WTC11 (cell line): ENCODE data around the gene AGPAT3. TPM values are rescaled to one million over a fixed set of nuclear protein-coding genes. Genes with fewer than 3 reads are reported as not detected.

Experiments used
- ATAC-seq: fragments of 200-7000 bp; cut with Tn5 transposase; 2 replicates; pipeline ENCODE4 v1.10.0; 2021; ENCODE audit warnings: mild to moderate bottlenecking, moderate library complexity
- CTCF ChIA-PET: fragments of 300-600 bp; sonication (Branson Sonifier 250); formaldehyde crosslinking; loops from one replicate; lab custom pipeline; 2021; ENCODE audit warnings: antibody characterized with exemption; lab: Charles Lee
- POLR2A ChIA-PET: fragments of 350-600 bp; sonication (Branson Sonifier 250); formaldehyde crosslinking; loops from one replicate; lab custom pipeline; 2021; ENCODE audit warnings: antibody characterized with exemption; lab: Charles Lee
- DNase-seq: peaks from one replicate; pipeline ENCODE4 v3.0.0; 2021; ENCODE audit warnings: low spot score
- H3K27ac Mint-ChIP-seq: 2 replicates; pipeline ENCODE4 v1.8.0; 2021; ENCODE audit warnings: mixed read lengths
- H3K27me3 Mint-ChIP-seq: 2 replicates; pipeline ENCODE4 v1.8.0; 2021; ENCODE audit warnings: low read depth, mild to moderate bottlenecking, moderate library complexity, mixed read lengths
- H3K36me3 Mint-ChIP-seq: 2 replicates; pipeline ENCODE4 v1.8.0; 2021; ENCODE audit warnings: mixed read lengths
- H3K4me1 Mint-ChIP-seq: 2 replicates; pipeline ENCODE4 v1.8.0; 2022; ENCODE audit warnings: mixed read lengths
- H3K4me3 Mint-ChIP-seq: 2 replicates; pipeline ENCODE4 v1.8.0; 2021; ENCODE audit warnings: mild to moderate bottlenecking, moderate library complexity, mixed read lengths
- H3K9me3 Mint-ChIP-seq: 2 replicates; pipeline ENCODE4 v1.8.0; 2021; ENCODE audit warnings: mixed read lengths
- ATF1 ChIP-seq: sonication (generic); formaldehyde crosslinking; IDR thresholded peaks from 2 replicates; pipeline ENCODE4 v1.8.1; 2023; ENCODE audit warnings: mild to moderate bottlenecking, moderate library complexity, missing genetic modification reagents
- E2F1 ChIP-seq: sonication (generic); formaldehyde crosslinking; IDR thresholded peaks from 2 replicates; pipeline ENCODE4 v1.8.0; 2022; ENCODE audit warnings: mild to moderate bottlenecking, missing genetic modification reagents
- FOXK1 ChIP-seq: sonication (generic); formaldehyde crosslinking; IDR thresholded peaks from 2 replicates; pipeline ENCODE4 v1.8.0; 2022; ENCODE audit warnings: mild to moderate bottlenecking, moderate library complexity, missing genetic modification reagents
- GABPB1 ChIP-seq: sonication (generic); formaldehyde crosslinking; IDR thresholded peaks from 2 replicates; pipeline ENCODE4 v1.8.1; 2023; ENCODE audit warnings: mild to moderate bottlenecking, missing genetic modification reagents
- IRF2 ChIP-seq: sonication (generic); formaldehyde crosslinking; IDR thresholded peaks from 2 replicates; pipeline ENCODE4 v1.8.0; 2022; ENCODE audit warnings: low read depth, missing genetic modification reagents, borderline replicate concordance
- JUN ChIP-seq: sonication (generic); formaldehyde crosslinking; IDR thresholded peaks from 2 replicates; pipeline ENCODE4 v1.8.0; 2023; ENCODE audit warnings: mild to moderate bottlenecking, missing genetic modification reagents
- NFE2L1 ChIP-seq: sonication (generic); formaldehyde crosslinking; IDR thresholded peaks from 2 replicates; pipeline ENCODE4 v1.8.1; 2023; ENCODE audit warnings: missing genetic modification reagents
- NR3C1 ChIP-seq: sonication (generic); formaldehyde crosslinking; conservative IDR thresholded peaks from 2 replicates; pipeline ENCODE4 v1.8.1; 2023; ENCODE audit warnings: low read depth, mild to moderate bottlenecking, missing genetic modification reagents
- PREB ChIP-seq: sonication (generic); formaldehyde crosslinking; IDR thresholded peaks from 2 replicates; pipeline ENCODE4 v1.8.1; 2022; ENCODE audit warnings: mild to moderate bottlenecking, missing genetic modification reagents, moderate library complexity, borderline replicate concordance
- SMAD3 ChIP-seq: sonication (generic); formaldehyde crosslinking; IDR thresholded peaks from 2 replicates; pipeline ENCODE4 v1.8.0; 2022; ENCODE audit warnings: missing genetic modification reagents, mild to moderate bottlenecking, borderline replicate concordance
- SMAD4 ChIP-seq: sonication (generic); formaldehyde crosslinking; IDR thresholded peaks from 2 replicates; pipeline ENCODE4 v1.8.0; 2022; ENCODE audit warnings: mild to moderate bottlenecking, missing genetic modification reagents
- ZNF232 ChIP-seq: sonication (generic); formaldehyde crosslinking; IDR thresholded peaks from 2 replicates; pipeline ENCODE4 v1.8.0; 2022; ENCODE audit warnings: mild to moderate bottlenecking, missing genetic modification reagents
- ZSCAN18 ChIP-seq: fragments of 250-450 bp; sonication (Bioruptor Pico); IDR thresholded peaks from 2 replicates; pipeline ENCODE4 v2.1.2; 2022; ENCODE audit warnings: mild to moderate bottlenecking, moderate library complexity
- total RNA-seq: library from RNA; stranded (reverse); gene quantifications from 3 replicates; pipeline ENCODE4 v1.2.3, GENCODE V29; 2021
- TF ChIP-seq, protein P1 (sequence below): sonication (generic); formaldehyde crosslinking; IDR thresholded peaks from 2 replicates; pipeline ENCODE4 v1.8.1; 2022; ENCODE audit warnings: low read depth, mild to moderate bottlenecking, moderate library complexity, missing genetic modification reagents, borderline replicate concordance
- TF ChIP-seq, protein P2 (sequence below): sonication (generic); formaldehyde crosslinking; IDR thresholded peaks from 2 replicates; pipeline ENCODE4 v1.8.0; 2022; ENCODE audit warnings: mild to moderate bottlenecking, missing genetic modification reagents
- TF ChIP-seq, protein P3 (sequence below): sonication (generic); formaldehyde crosslinking; conservative IDR thresholded peaks from 2 replicates; pipeline ENCODE4 v1.8.1; 2023; ENCODE audit warnings: mild to moderate bottlenecking, low read depth, missing genetic modification reagents, moderate library complexity
- TF ChIP-seq, protein P4 (sequence below): sonication (generic); formaldehyde crosslinking; IDR thresholded peaks from 2 replicates; pipeline ENCODE4 v1.8.0; 2023; ENCODE audit warnings: missing genetic modification reagents, mild to moderate bottlenecking, borderline replicate concordance

Gene AGPAT3
- total RNA-seq, 1 experiment from 2014 or later = 5.6 TPM

GRCh38 chr21:43882952-43883545 is 18.0 kb downstream of the AGPAT3 start:
- H3K27me3 Mint-ChIP-seq = no peaks in the 10 kb centered on the region
- DNase-seq = no peak
- ChIA-PET POLR2A (no interaction called here), CTCF (interaction anchor here (1.2 kb wide), 1 partner anchor 66 kb away, joined by 5 read pairs; no protein-coding TSS in a partner anchor)
- H3K9me3 Mint-ChIP-seq = no peaks in the 10 kb centered on the region
- H3K4me1 Mint-ChIP-seq = peaks cover 7% of the 10 kb centered on the region
- H3K4me3 Mint-ChIP-seq = no peak overlapping the region
- no peak for ATAC-seq
- no peaks in the 10 kb centered on the region for H3K36me3 Mint-ChIP-seq
- no peak overlapping the region for H3K27ac Mint-ChIP-seq
- TF ChIP-seq SMAD3 (CRISPR knock-in tag) = no peak
- no peak for TF ChIP-seq IRF2
- TF ChIP-seq, protein P1, sequence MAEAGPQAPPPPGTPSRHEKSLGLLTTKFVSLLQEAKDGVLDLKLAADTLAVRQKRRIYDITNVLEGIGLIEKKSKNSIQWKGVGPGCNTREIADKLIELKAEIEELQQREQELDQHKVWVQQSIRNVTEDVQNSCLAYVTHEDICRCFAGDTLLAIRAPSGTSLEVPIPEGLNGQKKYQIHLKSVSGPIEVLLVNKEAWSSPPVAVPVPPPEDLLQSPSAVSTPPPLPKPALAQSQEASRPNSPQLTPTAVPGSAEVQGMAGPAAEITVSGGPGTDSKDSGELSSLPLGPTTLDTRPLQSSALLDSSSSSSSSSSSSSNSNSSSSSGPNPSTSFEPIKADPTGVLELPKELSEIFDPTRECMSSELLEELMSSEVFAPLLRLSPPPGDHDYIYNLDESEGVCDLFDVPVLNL (CRISPR knock-in tag) = no peak
- TF ChIP-seq, protein P2, sequence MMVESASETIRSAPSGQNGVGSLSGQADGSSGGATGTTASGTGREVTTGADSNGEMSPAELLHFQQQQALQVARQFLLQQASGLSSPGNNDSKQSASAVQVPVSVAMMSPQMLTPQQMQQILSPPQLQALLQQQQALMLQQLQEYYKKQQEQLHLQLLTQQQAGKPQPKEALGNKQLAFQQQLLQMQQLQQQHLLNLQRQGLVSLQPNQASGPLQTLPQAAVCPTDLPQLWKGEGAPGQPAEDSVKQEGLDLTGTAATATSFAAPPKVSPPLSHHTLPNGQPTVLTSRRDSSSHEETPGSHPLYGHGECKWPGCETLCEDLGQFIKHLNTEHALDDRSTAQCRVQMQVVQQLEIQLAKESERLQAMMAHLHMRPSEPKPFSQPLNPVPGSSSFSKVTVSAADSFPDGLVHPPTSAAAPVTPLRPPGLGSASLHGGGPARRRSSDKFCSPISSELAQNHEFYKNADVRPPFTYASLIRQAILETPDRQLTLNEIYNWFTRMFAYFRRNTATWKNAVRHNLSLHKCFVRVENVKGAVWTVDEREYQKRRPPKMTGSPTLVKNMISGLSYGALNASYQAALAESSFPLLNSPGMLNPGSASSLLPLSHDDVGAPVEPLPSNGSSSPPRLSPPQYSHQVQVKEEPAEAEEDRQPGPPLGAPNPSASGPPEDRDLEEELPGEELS (CRISPR knock-in tag) = no peak
- TF ChIP-seq NFE2L1 (CRISPR knock-in tag) = no peak
- no peak for TF ChIP-seq E2F1 (CRISPR knock-in tag)
- no peak for TF ChIP-seq ATF1 (CRISPR knock-in tag)
- no peak for TF ChIP-seq ZSCAN18 (CRISPR knock-in tag)

DNA sequence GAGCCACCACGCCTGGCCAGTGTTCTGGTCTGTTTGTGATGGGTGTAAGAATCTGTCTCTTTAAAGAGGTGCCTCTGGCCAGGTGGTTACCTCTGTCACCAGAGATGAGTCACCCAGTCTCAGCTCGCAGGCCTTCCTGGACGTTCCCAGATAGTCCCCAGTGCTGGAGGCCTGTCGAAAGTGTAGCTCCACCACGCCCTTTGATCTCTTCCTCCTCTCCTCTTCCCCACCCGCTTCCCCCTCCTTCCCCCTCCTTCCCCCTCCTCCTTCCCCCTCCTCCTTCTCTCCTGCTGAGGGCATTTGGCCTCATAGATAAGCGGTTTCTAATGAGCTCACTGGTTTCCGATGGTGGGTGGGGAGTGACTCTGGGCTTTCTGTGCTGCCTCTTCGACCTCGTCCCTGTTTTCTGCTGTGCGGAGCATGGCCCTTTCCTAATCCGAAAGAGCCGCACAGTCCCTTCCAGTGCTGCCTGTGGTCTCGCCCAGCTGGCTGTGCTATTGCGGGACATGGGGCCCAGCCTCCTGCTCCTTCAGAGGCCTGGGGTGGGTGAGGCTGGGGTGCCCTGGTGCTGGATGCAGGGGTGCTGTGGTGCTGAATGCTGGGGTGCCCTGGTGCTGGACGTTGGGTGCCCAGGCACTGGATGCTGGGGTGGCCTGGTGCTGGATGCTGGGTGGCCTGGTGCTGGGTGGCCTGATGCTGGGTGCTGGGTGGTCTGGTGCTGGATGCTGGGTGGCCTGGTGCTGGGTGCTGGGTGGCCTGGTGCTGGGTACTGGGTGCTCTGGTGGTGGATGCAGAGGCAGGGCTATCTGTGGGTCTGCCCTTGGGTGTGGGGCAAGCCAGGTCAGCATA is 19.2 kb downstream of the AGPAT3 start:
- CTCF ChIA-PET = interaction anchor here (1.0 to 2.4 kb wide), 5 partner anchors 54 to 91 kb away, joined by 3 to 5 read pairs (median 5); no protein-coding TSS in a partner anchor
- Mint-ChIP-seq H3K4me3 (no peak overlapping the region), H3K27ac (no peak overlapping the region)
- TF ChIP-seq FOXK1 (CRISPR knock-in tag) (no peak), SMAD4 (no peak), ZNF232 (no peak), PREB (CRISPR knock-in tag) (no peak), SMAD3 (CRISPR knock-in tag) (no peak), NR3C1 (CRISPR knock-in tag) (no peak), GABPB1 (no peak), JUN (CRISPR knock-in tag) (no peak)
- TF ChIP-seq, protein P3, sequence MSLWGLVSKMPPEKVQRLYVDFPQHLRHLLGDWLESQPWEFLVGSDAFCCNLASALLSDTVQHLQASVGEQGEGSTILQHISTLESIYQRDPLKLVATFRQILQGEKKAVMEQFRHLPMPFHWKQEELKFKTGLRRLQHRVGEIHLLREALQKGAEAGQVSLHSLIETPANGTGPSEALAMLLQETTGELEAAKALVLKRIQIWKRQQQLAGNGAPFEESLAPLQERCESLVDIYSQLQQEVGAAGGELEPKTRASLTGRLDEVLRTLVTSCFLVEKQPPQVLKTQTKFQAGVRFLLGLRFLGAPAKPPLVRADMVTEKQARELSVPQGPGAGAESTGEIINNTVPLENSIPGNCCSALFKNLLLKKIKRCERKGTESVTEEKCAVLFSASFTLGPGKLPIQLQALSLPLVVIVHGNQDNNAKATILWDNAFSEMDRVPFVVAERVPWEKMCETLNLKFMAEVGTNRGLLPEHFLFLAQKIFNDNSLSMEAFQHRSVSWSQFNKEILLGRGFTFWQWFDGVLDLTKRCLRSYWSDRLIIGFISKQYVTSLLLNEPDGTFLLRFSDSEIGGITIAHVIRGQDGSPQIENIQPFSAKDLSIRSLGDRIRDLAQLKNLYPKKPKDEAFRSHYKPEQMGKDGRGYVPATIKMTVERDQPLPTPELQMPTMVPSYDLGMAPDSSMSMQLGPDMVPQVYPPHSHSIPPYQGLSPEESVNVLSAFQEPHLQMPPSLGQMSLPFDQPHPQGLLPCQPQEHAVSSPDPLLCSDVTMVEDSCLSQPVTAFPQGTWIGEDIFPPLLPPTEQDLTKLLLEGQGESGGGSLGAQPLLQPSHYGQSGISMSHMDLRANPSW (CRISPR knock-in tag) = no peak
- TF ChIP-seq, protein P4, sequence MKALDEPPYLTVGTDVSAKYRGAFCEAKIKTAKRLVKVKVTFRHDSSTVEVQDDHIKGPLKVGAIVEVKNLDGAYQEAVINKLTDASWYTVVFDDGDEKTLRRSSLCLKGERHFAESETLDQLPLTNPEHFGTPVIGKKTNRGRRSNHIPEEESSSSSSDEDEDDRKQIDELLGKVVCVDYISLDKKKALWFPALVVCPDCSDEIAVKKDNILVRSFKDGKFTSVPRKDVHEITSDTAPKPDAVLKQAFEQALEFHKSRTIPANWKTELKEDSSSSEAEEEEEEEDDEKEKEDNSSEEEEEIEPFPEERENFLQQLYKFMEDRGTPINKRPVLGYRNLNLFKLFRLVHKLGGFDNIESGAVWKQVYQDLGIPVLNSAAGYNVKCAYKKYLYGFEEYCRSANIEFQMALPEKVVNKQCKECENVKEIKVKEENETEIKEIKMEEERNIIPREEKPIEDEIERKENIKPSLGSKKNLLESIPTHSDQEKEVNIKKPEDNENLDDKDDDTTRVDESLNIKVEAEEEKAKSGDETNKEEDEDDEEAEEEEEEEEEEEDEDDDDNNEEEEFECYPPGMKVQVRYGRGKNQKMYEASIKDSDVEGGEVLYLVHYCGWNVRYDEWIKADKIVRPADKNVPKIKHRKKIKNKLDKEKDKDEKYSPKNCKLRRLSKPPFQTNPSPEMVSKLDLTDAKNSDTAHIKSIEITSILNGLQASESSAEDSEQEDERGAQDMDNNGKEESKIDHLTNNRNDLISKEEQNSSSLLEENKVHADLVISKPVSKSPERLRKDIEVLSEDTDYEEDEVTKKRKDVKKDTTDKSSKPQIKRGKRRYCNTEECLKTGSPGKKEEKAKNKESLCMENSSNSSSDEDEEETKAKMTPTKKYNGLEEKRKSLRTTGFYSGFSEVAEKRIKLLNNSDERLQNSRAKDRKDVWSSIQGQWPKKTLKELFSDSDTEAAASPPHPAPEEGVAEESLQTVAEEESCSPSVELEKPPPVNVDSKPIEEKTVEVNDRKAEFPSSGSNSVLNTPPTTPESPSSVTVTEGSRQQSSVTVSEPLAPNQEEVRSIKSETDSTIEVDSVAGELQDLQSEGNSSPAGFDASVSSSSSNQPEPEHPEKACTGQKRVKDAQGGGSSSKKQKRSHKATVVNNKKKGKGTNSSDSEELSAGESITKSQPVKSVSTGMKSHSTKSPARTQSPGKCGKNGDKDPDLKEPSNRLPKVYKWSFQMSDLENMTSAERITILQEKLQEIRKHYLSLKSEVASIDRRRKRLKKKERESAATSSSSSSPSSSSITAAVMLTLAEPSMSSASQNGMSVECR (CRISPR knock-in tag) = no peak

More for the DNA sequence above, 19.2 kb downstream of the AGPAT3 start:
- DNase-seq (no peak), ATAC-seq (no peak; the same call in 1 of the 2 replicates)
- Mint-ChIP-seq H3K9me3 (no peaks in the 10 kb centered on the region), H3K36me3 (no peaks in the 10 kb centered on the region), H3K4me1 (peaks cover 16% of the 10 kb centered on the region), H3K27me3 (no peaks in the 10 kb centered on the region)
- POLR2A ChIA-PET = no interaction called here
